Stimulated activated effector memory CD8-positive, alpha-beta T cell treated with anti-CD3 and anti-CD28 coated beads, Interleukin-12 subunit alpha, Interleukin-12 subunit beta, amount 100 ng/mL, for 72 hours (primary cell): Measurements from ENCODE around the gene KHDC4.
A peak's percentile ranks its signal among the peaks of the same experiment; 100 is the strongest.
"Not testable (repeated sequence)": the region's sequence is repeated elsewhere in the genome, so short reads cannot be mapped to it uniquely, and the experiment has no call there.

Source experiments
- ATAC-seq: fragments of 150-1000 bp; cut with Tn5 transposase; 2 replicates; pipeline ENCODE4 v1.10.0; 2021
- DNase-seq, 2 donors: peaks; one replicate each; pipeline ENCODE4 v3.0.0; 2021 to 2022; ENCODE audit warnings: low spot score in 2 of 2
- H3K27ac Mint-ChIP-seq: one replicate; pipeline ENCODE4 v1.8.0; 2022; ENCODE audit warnings: mild to moderate bottlenecking, mixed read lengths
- H3K36me3 Mint-ChIP-seq: one replicate; pipeline ENCODE4 v1.8.0; 2022; ENCODE audit warnings: mild to moderate bottlenecking, mixed read lengths
- H3K4me1 Mint-ChIP-seq: one replicate; pipeline ENCODE4 v1.8.0; 2022; ENCODE audit warnings: mixed read lengths
- H3K4me3 Mint-ChIP-seq: one replicate; pipeline ENCODE4 v1.8.0; 2022; ENCODE audit warnings: mild to moderate bottlenecking, mixed read lengths
- H3K9me3 Mint-ChIP-seq: one replicate; pipeline ENCODE4 v1.8.0; 2022; ENCODE audit warnings: mixed read lengths

The KHDC4 gene

GRCh38 chr1:155934936-155935590 lies 850 bp upstream of the KHDC4 start:
- H3K36me3 Mint-ChIP-seq: no peaks in the 10 kb centered on the region
- no peaks in the 10 kb centered on the region for H3K9me3 Mint-ChIP-seq
- ATAC-seq: no peak
- DNase-seq: peak in 1 of 2 donors; percentile 55
- no peak overlapping the region for H3K4me3 Mint-ChIP-seq
- H3K27ac Mint-ChIP-seq: no peak overlapping the region
- peaks cover 23% of the 10 kb centered on the region for H3K4me1 Mint-ChIP-seq

- ATAC-seq: no peak
- H3K36me3 Mint-ChIP-seq: no peaks in the 10 kb centered on the region
- H3K9me3 Mint-ChIP-seq: no peaks in the 10 kb centered on the region
- no peak overlapping the region for H3K27ac Mint-ChIP-seq
- H3K4me3 Mint-ChIP-seq: no peak overlapping the region
- no peak for DNase-seq
- H3K4me1 Mint-ChIP-seq: peaks cover 30% of the 10 kb centered on the region
Observed at GRCh38 chr1:155933591-155934096, 569 bp downstream of the KHDC4 start.

- Mint-ChIP-seq H3K9me3 (no peaks in the 10 kb centered on the region), H3K4me1 (peaks cover 23% of the 10 kb centered on the region), H3K36me3 (no peaks in the 10 kb centered on the region), H3K4me3 (no peak overlapping the region), H3K27ac (no peak overlapping the region)
- ATAC-seq (no peak), DNase-seq (no peak)
Observed at GRCh38 chr1:155932487-155932886, 1.7 kb downstream of the KHDC4 start.

GRCh38 chr1:155932081-155932480 lies 2.1 kb downstream of the KHDC4 start:
- peaks cover 23% of the 10 kb centered on the region for H3K4me1 Mint-ChIP-seq
- no peaks in the 10 kb centered on the region for H3K9me3 Mint-ChIP-seq
- H3K4me3 Mint-ChIP-seq: no peak overlapping the region
- no peaks in the 10 kb centered on the region for H3K36me3 Mint-ChIP-seq
- DNase-seq: no peak
- H3K27ac Mint-ChIP-seq: no peak overlapping the region
- ATAC-seq: no peak

GRCh38 chr1:155931332-155932038 lies 2.7 kb downstream of the KHDC4 start:
- Mint-ChIP-seq H3K4me3 (no peak overlapping the region), H3K27ac (peak overlapping the region; percentile 79), H3K9me3 (no peaks in the 10 kb centered on the region), H3K4me1 (peaks cover 23% of the 10 kb centered on the region), H3K36me3 (no peaks in the 10 kb centered on the region)
- DNase-seq: no peak
- ATAC-seq: no peak

- H3K4me3 Mint-ChIP-seq, DNase-seq, H3K9me3 Mint-ChIP-seq, H3K36me3 Mint-ChIP-seq, ATAC-seq: not testable (repeated sequence)
- peak overlapping the region; percentile 79 for H3K27ac Mint-ChIP-seq
- H3K4me1 Mint-ChIP-seq: peaks cover 23% of the 10 kb centered on the region
Observed at GRCh38 chr1:155930725-155931124, 3.5 kb downstream of the KHDC4 start.

- ATAC-seq: no peak
- Mint-ChIP-seq H3K27ac (no peak overlapping the region), H3K9me3 (no peaks in the 10 kb centered on the region), H3K4me3 (no peak overlapping the region), H3K36me3 (no peaks in the 10 kb centered on the region), H3K4me1 (peaks cover 23% of the 10 kb centered on the region)
- DNase-seq: no peak
Observed at GRCh38 chr1:155929057-155929456, 5.2 kb downstream of the KHDC4 start.

- H3K36me3 Mint-ChIP-seq: no peaks in the 10 kb centered on the region
- ATAC-seq (no peak), DNase-seq (no peak)
- H3K27ac Mint-ChIP-seq: peak overlapping the region; percentile 54
- H3K4me3 Mint-ChIP-seq: no peak overlapping the region
- no peaks in the 10 kb centered on the region for H3K9me3 Mint-ChIP-seq
- H3K4me1 Mint-ChIP-seq: peaks cover 21% of the 10 kb centered on the region
Observed at GRCh38 chr1:155925506-155925905, 8.7 kb downstream of the KHDC4 start.

- DNase-seq (no peak), ATAC-seq (no peak)
- no peaks in the 10 kb centered on the region for H3K36me3 Mint-ChIP-seq
- peaks cover 7% of the 10 kb centered on the region for H3K4me1 Mint-ChIP-seq
- H3K9me3 Mint-ChIP-seq: no peaks in the 10 kb centered on the region
- H3K27ac Mint-ChIP-seq: no peak overlapping the region
- H3K4me3 Mint-ChIP-seq: no peak overlapping the region
Observed at GRCh38 chr1:155920717-155921116, 13.5 kb downstream of the KHDC4 start.

- H3K36me3 Mint-ChIP-seq: no peaks in the 10 kb centered on the region
- no peak overlapping the region for H3K27ac Mint-ChIP-seq
- ATAC-seq (no peak), DNase-seq (no peak)
- H3K4me3 Mint-ChIP-seq: no peak overlapping the region
- H3K4me1 Mint-ChIP-seq: peaks cover 7% of the 10 kb centered on the region
- no peaks in the 10 kb centered on the region for H3K9me3 Mint-ChIP-seq
Observed at GRCh38 chr1:155919801-155920200, 14.4 kb downstream of the KHDC4 start.

- Mint-ChIP-seq H3K36me3 (no peaks in the 10 kb centered on the region), H3K4me3 (no peak overlapping the region), H3K4me1 (peaks cover 7% of the 10 kb centered on the region), H3K9me3 (no peaks in the 10 kb centered on the region), H3K27ac (no peak overlapping the region)
- DNase-seq (no peak), ATAC-seq (no peak)
Observed at GRCh38 chr1:155918660-155919059, 15.6 kb downstream of the KHDC4 start.

- H3K9me3 Mint-ChIP-seq: no peaks in the 10 kb centered on the region
- no peak overlapping the region for H3K27ac Mint-ChIP-seq
- DNase-seq: no peak
- H3K36me3 Mint-ChIP-seq: no peaks in the 10 kb centered on the region
- no peak overlapping the region for H3K4me3 Mint-ChIP-seq
- ATAC-seq: no peak
- peaks cover 24% of the 10 kb centered on the region for H3K4me1 Mint-ChIP-seq
Observed at GRCh38 chr1:155913969-155914757, 20.1 kb downstream of the KHDC4 start.

GRCh38 chr1:155912056-155912536 lies 22.1 kb downstream of the KHDC4 start:
- Mint-ChIP-seq H3K4me1 (peaks cover 24% of the 10 kb centered on the region), H3K27ac (peak overlapping the region; percentile 98), H3K9me3 (no peaks in the 10 kb centered on the region), H3K36me3 (no peaks in the 10 kb centered on the region), H3K4me3 (peak overlapping the region; percentile 95)
- no peak for ATAC-seq
- DNase-seq: no peak

GRCh38 chr1:155911156-155912055 lies 22.8 kb downstream of the KHDC4 start, which contains the start of gene RIT1:
TSS of gene RIT1 (minus strand) at chr1:155911349. CDS start at chr1:155910761, 588 bp downstream.
- Mint-ChIP-seq H3K27ac (peak within 1 kb of the TSS; percentile 98), H3K9me3 (no peaks in the 10 kb centered on the region), H3K4me1 (peaks cover 24% of the 10 kb centered on the region), H3K4me3 (peak within 1 kb of the TSS; percentile 95), H3K36me3 (no peaks in the 10 kb centered on the region)
- ATAC-seq (peak; percentile 93), DNase-seq (peak; percentile 74 to 88)
